HepG2 (cell line): ENCODE measurements around the gene PAX7. TPM values are rescaled to one million over a fixed set of nuclear protein-coding genes. Genes with fewer than 3 reads are reported as not detected.

Experiments
- ATAC-seq: fragments of 200-7000 bp; cut with Tn5 transposase; 3 replicates; pipeline ENCODE4 v1.9.1; 2020; ENCODE audit warnings: mild to moderate bottlenecking, moderate library complexity
- BruUV-seq: library from RNA; stranded (reverse); fragments of 400-500 nt; replicated peaks from 2 replicates; lab custom pipeline; 2021; lab: Mats Ljungman, UMichigan
- CTCF ChIA-PET: fragments of 300-600 bp; formaldehyde crosslinking; extraction: SDS; loops from one replicate; lab custom pipeline; 2021; ENCODE audit warnings: low total read pairs, inconsistent platforms, low intra/inter-chr PET ratio; lab: Yijun Ruan, JAX
- POLR2A ChIA-PET: fragments of 350-600 bp; sonication (Branson Sonifier 250); formaldehyde crosslinking; loops from one replicate; lab custom pipeline; 2020; ENCODE audit warnings: antibody characterized with exemption, inconsistent platforms; lab: Yijun Ruan, JAX
- DNase-seq: peaks from one replicate; pipeline ENCODE4 v3.0.0-alpha.2; 2015; ENCODE audit warnings: low spot score
- FAIRE-seq: peaks from 3 replicates; lab custom pipeline; 2011; peaks lifted over from hg19 to GRCh38; lab: Jason Lieb, UNC
- H2AFZ ChIP-seq: one replicate; pipeline ENCODE4 v1.6.1; 2011; ENCODE audit warnings: low read length, inconsistent platforms
- H3K27ac ChIP-seq: fragments of 300-600 bp; 3 replicates; pipeline ENCODE4 v1.8.0; 2011; ENCODE audit warnings: mixed run types, mild to moderate bottlenecking, mixed read lengths, low read length, inconsistent platforms; ENCODE audit not compliant: insufficient read depth; ENCODE audit errors: extremely low read length
- H3K27me3 ChIP-seq, 2 experiments: fragments of 200-600 bp in 1 of 2; 2 replicates in 1 of 2; 3 replicates in 1 of 2; pipeline versions ENCODE4 v1.6.0 to v1.8.0; 2011; ENCODE audit warnings: low read length in 2 of 2, mild to moderate bottlenecking in 2 of 2, moderate library complexity in 2 of 2, inconsistent platforms in 1 of 2; ENCODE audit not compliant: insufficient read depth in 2 of 2, control insufficient read depth in 1 of 2
- H3K36me3 ChIP-seq, 2 experiments: fragments of 200-600 bp in 1 of 2; replicated peaks in 1 of 2; 2 replicates in 1 of 2; 3 replicates in 1 of 2; pipeline versions ENCODE4 v1.5.1 to v1.8.0; 2011; ENCODE audit warnings: low read length in 2 of 2, inconsistent platforms in 1 of 2; ENCODE audit not compliant: insufficient read depth in 2 of 2, control insufficient read depth in 1 of 2
- H3K4me1 ChIP-seq: 2 replicates; pipeline ENCODE4 v1.5.1; 2012; ENCODE audit warnings: low read length, inconsistent platforms; ENCODE audit not compliant: insufficient read depth
- H3K4me2 ChIP-seq: 2 replicates; pipeline ENCODE4 v1.6.0; 2011; ENCODE audit warnings: low read depth, low read length, inconsistent platforms
- H3K4me3 ChIP-seq, 3 experiments: fragments of 200-600 bp in 1 of 3; sonication (generic), shearing (Covaris generic) in 1 of 3; replicated peaks in 1 of 3; 2 replicates each; pipeline ENCODE4 v1.5.1; 2011 to 2016; ENCODE audit warnings: low read length in 3 of 3, inconsistent platforms in 2 of 3, low read depth in 2 of 3, mild to moderate bottlenecking in 2 of 3, control low read depth in 1 of 3, mixed read lengths in 1 of 3; ENCODE audit not compliant: insufficient read depth in 1 of 3
- H3K79me2 ChIP-seq: one replicate; pipeline ENCODE4 v1.6.1; 2011; ENCODE audit warnings: low read length, inconsistent platforms; ENCODE audit not compliant: insufficient read depth
- H3K9ac ChIP-seq: 2 replicates; pipeline ENCODE4 v1.6.0; 2011; ENCODE audit warnings: mild to moderate bottlenecking, low read depth, low read length, inconsistent platforms; ENCODE audit not compliant: insufficient read depth
- H3K9me3 ChIP-seq: 2 replicates; pipeline ENCODE4 v1.5.1; 2012; ENCODE audit warnings: mild to moderate bottlenecking, low read length
- H4K20me1 ChIP-seq: 2 replicates; pipeline ENCODE4 v1.6.0; 2011; ENCODE audit warnings: inconsistent platforms, mild to moderate bottlenecking, low read length, moderate library complexity; ENCODE audit not compliant: insufficient read depth
- ATF6 ChIP-seq: sonication (generic); formaldehyde crosslinking; conservative IDR thresholded peaks from 2 replicates; pipeline ENCODE4 v1.4.0; 2020; ENCODE audit warnings: missing genetic modification reagents
- ISX ChIP-seq: sonication (generic); formaldehyde crosslinking; conservative IDR thresholded peaks from 2 replicates; pipeline ENCODE4 v1.5.0; 2020; ENCODE audit warnings: missing genetic modification reagents
- ZBED4 ChIP-seq: sonication (generic); formaldehyde crosslinking; IDR thresholded peaks from 2 replicates; pipeline ENCODE4 v1.4.0; 2020; ENCODE audit warnings: missing genetic modification reagents, borderline replicate concordance
- ZNF547 ChIP-seq: sonication (generic); formaldehyde crosslinking; IDR thresholded peaks from 2 replicates; pipeline ENCODE4 v1.5.1; 2020; ENCODE audit warnings: mild to moderate bottlenecking, missing genetic modification reagents
- WGBS: methylation state at CpG from one replicate; pipeline ENCODE4 v1.1.6; 2017; ENCODE audit warnings: low lambda C conversion rate; 5-methylcytosine and 5-hydroxymethylcytosine counted together
- in situ Hi-C: cut with HindIII; loops from 2 replicates; pipeline ENCODE4 v1.10.0; 2017; ENCODE audit warnings: low pct_unique_long_range_greater_than_20kb; ENCODE audit not compliant: extremely low pct_ligation_motif_present
- intact Hi-C: fragments of 100-400 bp; cut with micrococcal nuclease; formaldehyde crosslinking; loops from one replicate; pipeline ENCODE4 v1.10.0; 2022; ENCODE audit not compliant: unreplicated experiment
- polyA plus RNA-seq, 8 experiments: library from polyadenylated mRNA; depleted of rRNA in 3 of 8; stranded (reverse) in 7 of 8; unstranded in 1 of 8; fragments of >200 nt; fragmentation: Illumina TruSeq in 4 of 8; extraction: Trizol in 4 of 8; gene quantifications; 2 replicates each; pipeline versions ENCODE4 v1.2.1 to v1.2.3, GENCODE V29; 2011 to 2016; ENCODE audit warnings: low read depth in 4 of 8, missing spikeins in 1 of 8, mixed read lengths in 1 of 8; ENCODE audit not compliant: insufficient read depth in 1 of 8
- total RNA-seq, 5 experiments: library from RNA; depleted of rRNA; stranded (reverse); fragments of >200 nt; fragmentation: Illumina TruSeq; extraction: Trizol; gene quantifications; 2 replicates each; pipeline ENCODE4 v1.2.3, GENCODE V29; 2016; ENCODE audit warnings: low read depth in 1 of 5

The PAX7 gene
- total and polyA plus RNA-seq, 2 of the 13 experiments (the other 11 are each of a cell fraction or from before 2014, with no cell fraction given), result not detected

GRCh38 chr1:18735224-18735997 is 104.8 kb downstream of the PAX7 start (continued):
- TF ChIP-seq ISX (no peak), ATF6 (no peak), ZBED4 (CRISPR knock-in tag) (no peak)

GRCh38 chr1:18736958-18737357 is 106.3 kb downstream of the PAX7 start:
- intact Hi-C loops (no loop called here), in situ Hi-C loops (no loop called here)
- CTCF ChIA-PET, result no interaction called here

More at GRCh38 chr1:18736958-18737357, 106.3 kb downstream of the PAX7 start:
- WGBS, result 28% methylated on average over 3 of the region's 6 CpGs
- no peak for DNase-seq
- Histone ChIP-seq H3K4me2 (no peak overlapping the region), H2AFZ (no peak overlapping the region), H3K9ac (no peak overlapping the region), H4K20me1 (no peaks in the 10 kb centered on the region), H3K9me3 (no peaks in the 10 kb centered on the region), H3K27me3 (peaks cover 0 to 39% of the 10 kb centered on the region in 2 experiments; a peak in 3 of 5 replicates), H3K79me2 (no peaks in the 10 kb centered on the region), H3K4me1 (no peaks in the 10 kb centered on the region), H3K27ac (no peak overlapping the region), H3K4me3 (no peak overlapping the region), H3K36me3 (no peaks in the 10 kb centered on the region)
- POLR2A ChIA-PET, result no interaction called here
- FAIRE-seq, result no peak
- TF ChIP-seq ZNF547 (CRISPR knock-in tag), result no peak
- no peak for ATAC-seq
- no TSS peak for BruUV-seq
